ENCODE results near the gene CAVIN4. TPM values are rescaled to one million over a fixed set of nuclear protein-coding genes. Genes with fewer than 3 reads are reported as not detected.

Gene CAVIN4
- total and polyA plus RNA-seq, 2 of the 13 experiments (the other 11 are each of a cell fraction or from before 2014, with no cell fraction given): 0.54 to 1.00 TPM

DNA sequence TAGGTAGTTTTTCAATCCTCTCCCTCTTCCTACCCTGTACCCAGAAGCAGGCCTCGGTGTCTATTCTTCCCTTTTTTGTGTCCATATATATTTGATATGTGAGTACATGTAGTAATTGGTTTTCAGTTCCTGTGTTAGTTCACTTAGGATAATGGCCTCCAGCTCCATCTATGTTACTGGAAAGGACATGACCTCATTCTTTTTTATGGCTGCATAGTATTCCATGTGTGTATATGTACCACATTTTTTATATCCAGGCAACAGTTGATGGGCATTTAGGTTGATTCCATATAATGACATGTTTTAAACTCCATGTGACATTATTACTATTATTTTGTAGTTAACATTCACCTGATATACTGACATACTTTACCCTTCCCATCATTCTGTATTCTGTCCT is 49.1 kb downstream of the CAVIN4 start:
- 97% methylated on average over 1 of the region's 1 CpG for WGBS (ENCODE audit: low lambda C conversion rate)
- no peak for ATAC-seq
- ChIA-PET CTCF (ENCODE audit: low intra/inter-chr PET ratio, low total read pairs) (no interaction called here), POLR2A (no interaction called here)
- BruUV-seq (replicated peaks): no TSS peak
- Histone ChIP-seq H4K20me1 (ENCODE audit: insufficient read depth, low read length) (no peaks in the 10 kb centered on the region), H3K36me3 (replicated peaks in 1 of 2; ENCODE audit: control insufficient read depth in 1 of 2, insufficient read depth in 2 of 2, low read length in 2 of 2) (no peaks in the 10 kb centered on the region), H3K9me3 (ENCODE audit: low read length) (no peaks in the 10 kb centered on the region), H3K27me3 (ENCODE audit: control insufficient read depth in 1 of 2, insufficient read depth in 2 of 2, low read length in 2 of 2) (no peaks in the 10 kb centered on the region), H3K9ac (ENCODE audit: insufficient read depth, low read depth, low read length) (no peak overlapping the region), H3K4me1 (ENCODE audit: insufficient read depth, low read length) (no peaks in the 10 kb centered on the region), H2AFZ (ENCODE audit: low read length) (no peak overlapping the region), H3K79me2 (ENCODE audit: insufficient read depth, low read length) (no peaks in the 10 kb centered on the region), H3K27ac (ENCODE audit: extremely low read length, insufficient read depth, low read length) (no peak overlapping the region), H3K4me3 (replicated peaks in 1 of 3; ENCODE audit: insufficient read depth in 1 of 3, low read depth in 2 of 3, low read length in 3 of 3) (no peak overlapping the region), H3K4me2 (ENCODE audit: low read depth, low read length) (no peak overlapping the region)
- no peak for DNase-seq (ENCODE audit: low spot score)
- TF ChIP-seq ZSCAN30 (CRISPR knock-in tag; IDR thresholded peaks at IDR 0.05) (no peak), ZNF703 (CRISPR knock-in tag; IDR thresholded peaks at IDR 0.05; ENCODE audit: borderline replicate concordance) (no peak), ONECUT2 (CRISPR knock-in tag; IDR thresholded peaks at IDR 0.05) (no peak), NCOA2 (CRISPR knock-in tag; IDR thresholded peaks at IDR 0.05) (no peak), NR2F6 (IDR thresholded peaks at IDR 0.05) (no peak), NR2F6 (CRISPR knock-in tag; IDR thresholded peaks at IDR 0.05) (no peak), YY1 (IDR thresholded peaks at IDR 0.05; ENCODE audit: insufficient read depth, insufficient replicate concordance, low read depth, low read length) (no peak), ZNF256 (CRISPR knock-in tag; conservative IDR thresholded peaks at IDR 0.05) (no peak), FOXO1 (CRISPR knock-in tag; IDR thresholded peaks at IDR 0.05) (no peak), KDM2A (CRISPR knock-in tag; IDR thresholded peaks at IDR 0.05; ENCODE audit: borderline replicate concordance, low read depth) (no peak), RFX5 (IDR thresholded peaks at IDR 0.05; ENCODE audit: low read depth, low read length) (no peak), ZNF598 (CRISPR knock-in tag; IDR thresholded peaks at IDR 0.05; ENCODE audit: borderline replicate concordance) (no peak), SNAI1 (CRISPR knock-in tag; IDR thresholded peaks at IDR 0.05; ENCODE audit: borderline replicate concordance) (no peak), ZNF3 (CRISPR knock-in tag; IDR thresholded peaks at IDR 0.05) (no peak)
- TF ChIP-seq, protein P1, sequence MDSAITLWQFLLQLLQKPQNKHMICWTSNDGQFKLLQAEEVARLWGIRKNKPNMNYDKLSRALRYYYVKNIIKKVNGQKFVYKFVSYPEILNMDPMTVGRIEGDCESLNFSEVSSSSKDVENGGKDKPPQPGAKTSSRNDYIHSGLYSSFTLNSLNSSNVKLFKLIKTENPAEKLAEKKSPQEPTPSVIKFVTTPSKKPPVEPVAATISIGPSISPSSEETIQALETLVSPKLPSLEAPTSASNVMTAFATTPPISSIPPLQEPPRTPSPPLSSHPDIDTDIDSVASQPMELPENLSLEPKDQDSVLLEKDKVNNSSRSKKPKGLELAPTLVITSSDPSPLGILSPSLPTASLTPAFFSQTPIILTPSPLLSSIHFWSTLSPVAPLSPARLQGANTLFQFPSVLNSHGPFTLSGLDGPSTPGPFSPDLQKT (CRISPR knock-in tag; IDR thresholded peaks at IDR 0.05; ENCODE audit: borderline replicate concordance): no peak
- TF ChIP-seq, protein P2, sequence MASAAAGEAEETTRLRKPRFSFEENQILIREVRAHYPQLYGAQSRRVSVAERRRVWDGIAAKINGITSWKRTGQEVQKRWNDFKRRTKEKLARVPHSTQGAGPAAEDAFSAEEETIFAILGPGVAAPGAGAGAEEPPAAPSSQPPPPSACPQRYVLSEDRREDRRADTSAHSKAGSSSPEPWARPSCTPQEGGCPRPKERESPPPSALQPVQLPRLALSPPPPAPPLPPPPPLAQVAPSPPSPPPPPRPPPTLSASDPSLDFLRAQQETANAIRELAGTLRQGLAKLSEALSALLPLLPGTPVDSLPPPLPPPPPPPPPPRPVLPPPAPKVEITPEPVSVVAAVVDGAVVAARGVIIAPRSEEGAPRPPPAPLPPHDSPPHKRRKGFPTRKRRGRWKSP (CRISPR knock-in tag; IDR thresholded peaks at IDR 0.05): no peak
- TF ChIP-seq, protein P3, sequence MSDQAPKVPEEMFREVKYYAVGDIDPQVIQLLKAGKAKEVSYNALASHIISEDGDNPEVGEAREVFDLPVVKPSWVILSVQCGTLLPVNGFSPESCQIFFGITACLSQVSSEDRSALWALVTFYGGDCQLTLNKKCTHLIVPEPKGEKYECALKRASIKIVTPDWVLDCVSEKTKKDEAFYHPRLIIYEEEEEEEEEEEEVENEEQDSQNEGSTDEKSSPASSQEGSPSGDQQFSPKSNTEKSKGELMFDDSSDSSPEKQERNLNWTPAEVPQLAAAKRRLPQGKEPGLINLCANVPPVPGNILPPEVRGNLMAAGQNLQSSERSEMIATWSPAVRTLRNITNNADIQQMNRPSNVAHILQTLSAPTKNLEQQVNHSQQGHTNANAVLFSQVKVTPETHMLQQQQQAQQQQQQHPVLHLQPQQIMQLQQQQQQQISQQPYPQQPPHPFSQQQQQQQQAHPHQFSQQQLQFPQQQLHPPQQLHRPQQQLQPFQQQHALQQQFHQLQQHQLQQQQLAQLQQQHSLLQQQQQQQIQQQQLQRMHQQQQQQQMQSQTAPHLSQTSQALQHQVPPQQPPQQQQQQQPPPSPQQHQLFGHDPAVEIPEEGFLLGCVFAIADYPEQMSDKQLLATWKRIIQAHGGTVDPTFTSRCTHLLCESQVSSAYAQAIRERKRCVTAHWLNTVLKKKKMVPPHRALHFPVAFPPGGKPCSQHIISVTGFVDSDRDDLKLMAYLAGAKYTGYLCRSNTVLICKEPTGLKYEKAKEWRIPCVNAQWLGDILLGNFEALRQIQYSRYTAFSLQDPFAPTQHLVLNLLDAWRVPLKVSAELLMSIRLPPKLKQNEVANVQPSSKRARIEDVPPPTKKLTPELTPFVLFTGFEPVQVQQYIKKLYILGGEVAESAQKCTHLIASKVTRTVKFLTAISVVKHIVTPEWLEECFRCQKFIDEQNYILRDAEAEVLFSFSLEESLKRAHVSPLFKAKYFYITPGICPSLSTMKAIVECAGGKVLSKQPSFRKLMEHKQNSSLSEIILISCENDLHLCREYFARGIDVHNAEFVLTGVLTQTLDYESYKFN (CRISPR knock-in tag; conservative IDR thresholded peaks at IDR 0.05): no peak
- TF ChIP-seq, protein P4, sequence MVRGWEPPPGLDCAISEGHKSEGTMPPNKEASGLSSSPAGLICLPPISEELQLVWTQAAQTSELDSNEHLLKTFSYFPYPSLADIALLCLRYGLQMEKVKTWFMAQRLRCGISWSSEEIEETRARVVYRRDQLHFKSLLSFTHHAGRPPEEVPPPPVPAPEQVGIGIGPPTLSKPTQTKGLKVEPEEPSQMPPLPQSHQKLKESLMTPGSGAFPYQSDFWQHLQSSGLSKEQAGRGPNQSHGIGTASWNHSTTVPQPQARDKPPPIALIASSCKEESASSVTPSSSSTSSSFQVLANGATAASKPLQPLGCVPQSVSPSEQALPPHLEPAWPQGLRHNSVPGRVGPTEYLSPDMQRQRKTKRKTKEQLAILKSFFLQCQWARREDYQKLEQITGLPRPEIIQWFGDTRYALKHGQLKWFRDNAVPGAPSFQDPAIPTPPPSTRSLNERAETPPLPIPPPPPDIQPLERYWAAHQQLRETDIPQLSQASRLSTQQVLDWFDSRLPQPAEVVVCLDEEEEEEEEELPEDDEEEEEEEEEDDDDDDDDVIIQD (CRISPR knock-in tag; IDR thresholded peaks at IDR 0.05; ENCODE audit: low read depth): no peak
- in situ Hi-C loops (cut with HindIII; ENCODE audit: extremely low pct_ligation_motif_present, low pct_unique_long_range_greater_than_20kb) (no loop called here), intact Hi-C loops (cut with micrococcal nuclease; ENCODE audit: unreplicated experiment) (no loop called here)
- no peak for FAIRE-seq

All from HepG2 (cell line).